ENCODE measurements around the gene SRPK1.
"Not testable (repeated sequence)": the region's sequence is repeated elsewhere in the genome, so short reads cannot be mapped to it uniquely, and the experiment has no call there.

The SRPK1 gene

GRCh38 chr6:35939259-35939658, 18.4 kb upstream of the SRPK1 start:
- H4K8ac ChIP-seq (ENCODE audit: low read depth, low read length); H3K27me3 ChIP-seq (ENCODE audit: insufficient read depth, low read length); H3K9ac ChIP-seq (ENCODE audit: low read length): not testable (repeated sequence)

GRCh38 chr6:35936681-35937359, 15.9 kb upstream of the SRPK1 start:
- no peak for DNase-seq
- no peaks in the 10 kb centered on the region for H3K79me1 ChIP-seq (ENCODE audit: low read length)
- no CpG with 5 or more reads among the region's 1 CpG for WGBS (ENCODE audit: extremely low coverage, insufficient coverage, insufficient read length)

More at GRCh38 chr6:35939259-35939658, 18.4 kb upstream of the SRPK1 start:
- not testable (repeated sequence) for H3K79me2 ChIP-seq (ENCODE audit: control insufficient read depth, insufficient read depth, low read length, poor library complexity); H2AFZ ChIP-seq (ENCODE audit: insufficient read depth, low read length, poor library complexity); H2BK120ac ChIP-seq (ENCODE audit: insufficient read depth, low read length, poor library complexity); H3K23ac ChIP-seq (ENCODE audit: low read length); H3K9me3 ChIP-seq (ENCODE audit: insufficient read depth, low read depth, low read length); H3K27ac ChIP-seq (ENCODE audit: low read depth, low read length); H4K91ac ChIP-seq (ENCODE audit: low read depth, low read length); H3K18ac ChIP-seq (ENCODE audit: low read length); H3K4me1 ChIP-seq (ENCODE audit: control insufficient read depth in 1 of 2, insufficient read depth in 2 of 2, low read length in 2 of 2); H2BK5ac ChIP-seq (ENCODE audit: low read depth, low read length, poor library complexity); H4K12ac ChIP-seq (ENCODE audit: low read depth, low read length); H2BK12ac ChIP-seq (ENCODE audit: low read length); H3K79me1 ChIP-seq (ENCODE audit: low read length); H2AK5ac ChIP-seq (ENCODE audit: low read length); H3K4me3 ChIP-seq (ENCODE audit: low read depth, low read length); H3K36me3 ChIP-seq (ENCODE audit: control insufficient read depth in 1 of 2, insufficient read depth in 2 of 2, low read length in 2 of 2); H3K4ac ChIP-seq (ENCODE audit: low read depth, low read length); H3K14ac ChIP-seq (ENCODE audit: low read length); H3K4me2 ChIP-seq (ENCODE audit: low read length); DNase-seq
- WGBS (ENCODE audit: extremely low coverage, insufficient coverage, insufficient read length), result no CpG with 5 or more reads among the region's 5 CpGs

GRCh38 chr6:35935469-35935868, 14.6 kb upstream of the SRPK1 start:
- Histone ChIP-seq H2BK5ac (ENCODE audit: low read depth, low read length, poor library complexity) (no peak overlapping the region), H4K91ac (ENCODE audit: low read depth, low read length) (no peak overlapping the region), H2BK120ac (ENCODE audit: insufficient read depth, low read length, poor library complexity) (no peak overlapping the region), H2AK5ac (ENCODE audit: low read length) (no peak overlapping the region), H3K23ac (ENCODE audit: low read length) (no peak overlapping the region), H3K4me1 (ENCODE audit: control insufficient read depth in 1 of 2, insufficient read depth in 2 of 2, low read length in 2 of 2) (peaks cover 6 to 8% of the 10 kb centered on the region in 2 experiments), H3K4ac (ENCODE audit: low read depth, low read length) (no peak overlapping the region), H4K12ac (ENCODE audit: low read depth, low read length) (no peak overlapping the region), H3K4me3 (ENCODE audit: low read depth, low read length) (no peak overlapping the region), H3K9ac (ENCODE audit: low read length) (no peak overlapping the region), H3K79me2 (ENCODE audit: control insufficient read depth, insufficient read depth, low read length, poor library complexity) (no peaks in the 10 kb centered on the region), H3K36me3 (ENCODE audit: control insufficient read depth in 1 of 2, insufficient read depth in 2 of 2, low read length in 2 of 2) (no peaks in the 10 kb centered on the region), H3K79me1 (ENCODE audit: low read length) (no peaks in the 10 kb centered on the region), H2AFZ (ENCODE audit: insufficient read depth, low read length, poor library complexity) (no peak overlapping the region), H3K14ac (ENCODE audit: low read length) (no peak overlapping the region), H4K8ac (ENCODE audit: low read depth, low read length) (no peak overlapping the region), H3K4me2 (ENCODE audit: low read length) (no peak overlapping the region), H3K27ac (ENCODE audit: low read depth, low read length) (no peak overlapping the region), H3K18ac (ENCODE audit: low read length) (no peak overlapping the region), H3K9me3 (ENCODE audit: insufficient read depth, low read depth, low read length) (no peaks in the 10 kb centered on the region), H3K27me3 (ENCODE audit: insufficient read depth, low read length) (no peaks in the 10 kb centered on the region), H2BK12ac (ENCODE audit: low read length) (no peak overlapping the region)
- whole genome bisulfite sequencing (ENCODE audit: extremely low coverage, insufficient coverage, insufficient read length), result no CpG with 5 or more reads among the region's 5 CpGs
- DNase-seq, result no peak

More at GRCh38 chr6:35936681-35937359, 15.9 kb upstream of the SRPK1 start:
- Histone ChIP-seq H3K27me3 (ENCODE audit: insufficient read depth, low read length) (no peaks in the 10 kb centered on the region), H2BK120ac (ENCODE audit: insufficient read depth, low read length, poor library complexity) (no peak overlapping the region), H3K9ac (ENCODE audit: low read length) (no peak overlapping the region), H3K14ac (ENCODE audit: low read length) (no peak overlapping the region), H3K27ac (ENCODE audit: low read depth, low read length) (no peak overlapping the region), H3K4me3 (ENCODE audit: low read depth, low read length) (no peak overlapping the region), H3K36me3 (ENCODE audit: control insufficient read depth in 1 of 2, insufficient read depth in 2 of 2, low read length in 2 of 2) (no peaks in the 10 kb centered on the region), H3K18ac (ENCODE audit: low read length) (no peak overlapping the region), H3K23ac (ENCODE audit: low read length) (no peak overlapping the region), H3K4ac (ENCODE audit: low read depth, low read length) (no peak overlapping the region), H4K91ac (ENCODE audit: low read depth, low read length) (no peak overlapping the region), H4K8ac (ENCODE audit: low read depth, low read length) (no peak overlapping the region), H2BK12ac (ENCODE audit: low read length) (no peak overlapping the region), H2AFZ (ENCODE audit: insufficient read depth, low read length, poor library complexity) (no peak overlapping the region), H3K79me2 (ENCODE audit: control insufficient read depth, insufficient read depth, low read length, poor library complexity) (no peaks in the 10 kb centered on the region), H3K9me3 (ENCODE audit: insufficient read depth, low read depth, low read length) (no peaks in the 10 kb centered on the region), H2BK5ac (ENCODE audit: low read depth, low read length, poor library complexity) (no peak overlapping the region), H3K4me1 (ENCODE audit: control insufficient read depth in 1 of 2, insufficient read depth in 2 of 2, low read length in 2 of 2) (no peaks in the 10 kb centered on the region), H3K4me2 (ENCODE audit: low read length) (no peak overlapping the region), H4K12ac (ENCODE audit: low read depth, low read length) (no peak overlapping the region), H2AK5ac (ENCODE audit: low read length) (no peak overlapping the region)

GRCh38 chr6:35933844-35934243, 12.9 kb upstream of the SRPK1 start:
- no peak for DNase-seq
- Histone ChIP-seq H3K79me1 (ENCODE audit: low read length) (no peaks in the 10 kb centered on the region), H4K12ac (ENCODE audit: low read depth, low read length) (no peak overlapping the region), H3K9me3 (ENCODE audit: insufficient read depth, low read depth, low read length) (no peaks in the 10 kb centered on the region), H3K27me3 (ENCODE audit: insufficient read depth, low read length) (no peaks in the 10 kb centered on the region), H4K8ac (ENCODE audit: low read depth, low read length) (no peak overlapping the region), H4K91ac (ENCODE audit: low read depth, low read length) (no peak overlapping the region), H3K18ac (ENCODE audit: low read length) (no peak overlapping the region), H3K36me3 (ENCODE audit: control insufficient read depth in 1 of 2, insufficient read depth in 2 of 2, low read length in 2 of 2) (no peaks in the 10 kb centered on the region), H3K79me2 (ENCODE audit: control insufficient read depth, insufficient read depth, low read length, poor library complexity) (no peaks in the 10 kb centered on the region), H3K9ac (ENCODE audit: low read length) (no peak overlapping the region), H3K4ac (ENCODE audit: low read depth, low read length) (no peak overlapping the region), H2AK5ac (ENCODE audit: low read length) (no peak overlapping the region), H3K4me2 (ENCODE audit: low read length) (no peak overlapping the region), H2BK5ac (ENCODE audit: low read depth, low read length, poor library complexity) (no peak overlapping the region), H3K4me3 (ENCODE audit: low read depth, low read length) (no peak overlapping the region), H2AFZ (ENCODE audit: insufficient read depth, low read length, poor library complexity) (no peak overlapping the region), H3K23ac (ENCODE audit: low read length) (no peak overlapping the region), H2BK12ac (ENCODE audit: low read length) (no peak overlapping the region), H3K27ac (ENCODE audit: low read depth, low read length) (no peak overlapping the region), H3K14ac (ENCODE audit: low read length) (no peak overlapping the region), H3K4me1 (ENCODE audit: control insufficient read depth in 1 of 2, insufficient read depth in 2 of 2, low read length in 2 of 2) (peaks cover 6 to 8% of the 10 kb centered on the region in 2 experiments), H2BK120ac (ENCODE audit: insufficient read depth, low read length, poor library complexity) (no peak overlapping the region)
- no CpG with 5 or more reads among the region's 2 CpGs for WGBS (ENCODE audit: extremely low coverage, insufficient coverage, insufficient read length)

All from trophoblast cell (in vitro differentiated cells and primary cell).